Suprapubic skin (tissue), 4 donors: ENCODE results near the gene SLC39A12.

Source experiments
- POLR2A ChIP-seq, 2 donors: fragments of 450-650 bp; IDR thresholded peaks; one replicate each; pipeline ENCODE4 v1.6.1; 2017; ENCODE audit warnings: antibody characterized with exemption in 2 of 2, mild to moderate bottlenecking in 2 of 2, moderate library complexity in 2 of 2
- POLR2AphosphoS5 ChIP-seq, 3 donors: sonication (generic); formaldehyde crosslinking; IDR thresholded peaks; one replicate each; pipeline ENCODE4 v1.6.1; 2017; ENCODE audit warnings: antibody characterized with exemption in 3 of 3
- TF ChIP-seq, protein P1 (sequence below), 2 donors: fragments of 200-600 bp in 1 of 2; fragments of 450-650 bp in 1 of 2; sonication (generic) in 1 of 2; IDR thresholded peaks; one replicate each; pipeline ENCODE4 v1.5.1; 2016 to 2019; ENCODE audit warnings: antibody characterized with exemption in 2 of 2, mild to moderate bottlenecking in 1 of 2, moderate library complexity in 1 of 2

DNA sequence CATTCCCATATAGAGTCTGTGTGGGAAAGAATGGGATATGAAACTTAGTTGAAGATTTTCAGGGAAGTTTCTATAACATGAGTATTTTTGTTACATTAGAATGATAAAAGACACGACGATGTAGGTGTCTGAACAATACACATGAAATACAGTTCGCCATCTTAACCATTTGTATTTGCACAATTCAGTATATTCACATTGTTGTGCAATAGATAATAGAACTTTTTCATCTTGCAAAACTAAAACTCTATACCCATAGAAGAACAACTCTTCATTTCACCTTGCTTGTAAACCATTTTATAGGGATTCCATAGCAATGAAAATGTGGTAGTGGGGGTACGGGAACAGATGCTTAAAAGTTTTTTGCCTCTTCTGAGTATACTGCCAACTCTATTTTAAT, 32.8 kb downstream of the SLC39A12 start:
- TF ChIP-seq POLR2AphosphoS5 (IDR thresholded peaks at IDR 0.05) (no peak), POLR2A (IDR thresholded peaks at IDR 0.05) (no peak)
- TF ChIP-seq, protein P1, sequence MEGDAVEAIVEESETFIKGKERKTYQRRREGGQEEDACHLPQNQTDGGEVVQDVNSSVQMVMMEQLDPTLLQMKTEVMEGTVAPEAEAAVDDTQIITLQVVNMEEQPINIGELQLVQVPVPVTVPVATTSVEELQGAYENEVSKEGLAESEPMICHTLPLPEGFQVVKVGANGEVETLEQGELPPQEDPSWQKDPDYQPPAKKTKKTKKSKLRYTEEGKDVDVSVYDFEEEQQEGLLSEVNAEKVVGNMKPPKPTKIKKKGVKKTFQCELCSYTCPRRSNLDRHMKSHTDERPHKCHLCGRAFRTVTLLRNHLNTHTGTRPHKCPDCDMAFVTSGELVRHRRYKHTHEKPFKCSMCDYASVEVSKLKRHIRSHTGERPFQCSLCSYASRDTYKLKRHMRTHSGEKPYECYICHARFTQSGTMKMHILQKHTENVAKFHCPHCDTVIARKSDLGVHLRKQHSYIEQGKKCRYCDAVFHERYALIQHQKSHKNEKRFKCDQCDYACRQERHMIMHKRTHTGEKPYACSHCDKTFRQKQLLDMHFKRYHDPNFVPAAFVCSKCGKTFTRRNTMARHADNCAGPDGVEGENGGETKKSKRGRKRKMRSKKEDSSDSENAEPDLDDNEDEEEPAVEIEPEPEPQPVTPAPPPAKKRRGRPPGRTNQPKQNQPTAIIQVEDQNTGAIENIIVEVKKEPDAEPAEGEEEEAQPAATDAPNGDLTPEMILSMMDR (IDR thresholded peaks at IDR 0.05) = no peak
